K562 (cell line): Measurements from ENCODE around the gene C21orf58. TPM values are rescaled to one million over a fixed set of nuclear protein-coding genes. Genes with fewer than 3 reads are reported as not detected.

Source experiments
- ARID2 ChIP-seq: fragments of 450-650 bp; IDR thresholded peaks from 2 replicates; pipeline ENCODE4 v1.6.1; 2017; ENCODE audit warnings: antibody characterized with exemption, mild to moderate bottlenecking
- CAMTA2 ChIP-seq: fragments of 250-450 bp; sonication (Bioruptor Pico); conservative IDR thresholded peaks from 2 replicates; pipeline ENCODE4 v1.5.1; 2022
- CBFB ChIP-seq: sonication (generic); formaldehyde crosslinking; IDR thresholded peaks from 2 replicates; pipeline ENCODE4 v1.4.0; 2020; ENCODE audit warnings: mild to moderate bottlenecking, missing genetic modification reagents
- E2F3 ChIP-seq: fragments of 250-450 bp; sonication (Bioruptor Pico); IDR thresholded peaks from 2 replicates; pipeline ENCODE4 v1.4.0; 2020; ENCODE audit warnings: mild to moderate bottlenecking
- GTF2B ChIP-seq: IDR thresholded peaks from 2 replicates; pipeline ENCODE4 v1.6.1; 2011; ENCODE audit not compliant: insufficient read length; ENCODE audit errors: extremely low read depth
- JUN ChIP-seq, 2 experiments: sonication (generic) in 1 of 2; formaldehyde crosslinking in 1 of 2; IDR thresholded peaks; 2 replicates each; pipeline versions ENCODE4 v1.6.1 to v1.8.0; 2012 to 2022; ENCODE audit warnings: borderline replicate concordance in 2 of 2, mild to moderate bottlenecking in 2 of 2, improper control_type of control experiment in 1 of 2, low read depth in 1 of 2, low read length in 1 of 2, missing genetic modification reagents in 1 of 2
- KLF13 ChIP-seq: fragments of 450-650 bp; IDR thresholded peaks from 2 replicates; pipeline ENCODE4 v1.6.1; 2016; ENCODE audit warnings: missing genetic modification characterization, low read depth, mild to moderate bottlenecking, missing compliant biosample characterization, moderate library complexity, borderline replicate concordance
- MTA2 ChIP-seq: fragments of 450-650 bp; IDR thresholded peaks from 2 replicates; pipeline ENCODE4 v1.6.1; 2016; ENCODE audit warnings: low read depth
- RAD51 ChIP-seq: fragments of 450-650 bp; IDR thresholded peaks from 2 replicates; pipeline ENCODE4 v1.7.1; 2016; ENCODE audit warnings: low read depth, mild to moderate bottlenecking, borderline replicate concordance
- RBFOX2 ChIP-seq: fragments of 200-400 bp; formaldehyde crosslinking; IDR thresholded peaks from 2 replicates; pipeline ENCODE4 v1.6.1; 2017; ENCODE audit warnings: low read depth, mild to moderate bottlenecking, low read length, moderate library complexity
- RBM15 ChIP-seq: fragments of 200-400 bp; formaldehyde crosslinking; IDR thresholded peaks from 2 replicates; pipeline ENCODE4 v1.6.1; 2018; ENCODE audit warnings: mild to moderate bottlenecking, low read length, moderate library complexity; ENCODE audit not compliant: insufficient read depth
- ZNF124 ChIP-seq: sonication (generic); formaldehyde crosslinking; IDR thresholded peaks from 2 replicates; pipeline ENCODE4 v1.8.1; 2022; ENCODE audit warnings: missing genetic modification reagents
- ZNF232 ChIP-seq: sonication (generic); formaldehyde crosslinking; IDR thresholded peaks from 2 replicates; pipeline ENCODE4 v1.8.0; 2022; ENCODE audit warnings: mild to moderate bottlenecking, missing genetic modification reagents
- ZNF324 ChIP-seq: fragments of 250-450 bp; sonication (Bioruptor Pico); IDR thresholded peaks from 2 replicates; pipeline ENCODE4 v1.4.0; 2020; ENCODE audit warnings: mild to moderate bottlenecking
- ZNF561 ChIP-seq: fragments of 450-650 bp; formaldehyde crosslinking; conservative IDR thresholded peaks from 2 replicates; pipeline ENCODE4 v1.4.0; 2020; ENCODE audit warnings: mild to moderate bottlenecking, moderate library complexity
- ZNF766 ChIP-seq: fragments of 200-800 bp; sonication (Bioruptor generic); conservative IDR thresholded peaks from 2 replicates; pipeline ENCODE4 v1.6.1; 2016; ENCODE audit warnings: missing genetic modification characterization, missing compliant biosample characterization
- polyA plus RNA-seq, 8 experiments: library from polyadenylated mRNA; depleted of rRNA in 4 of 8; stranded (reverse) in 5 of 8; unstranded in 3 of 8; fragments of >200 nt; fragmentation: Nextera tagmentation in 2 of 8; fragmentation: Illumina TruSeq in 1 of 8; extraction: Ambion mirVana in 2 of 8; extraction: Trizol in 1 of 8; gene quantifications; 2 replicates each; pipeline versions ENCODE4 v1.2.1 to v1.2.3, GENCODE V29; 2011 to 2014; ENCODE audit warnings: inconsistent platforms in 1 of 8, missing spikeins in 1 of 8
- total RNA-seq, 7 experiments: library from RNA; depleted of rRNA in 6 of 7; stranded (reverse); fragments of >200 nt in 6 of 7; fragmentation: Illumina TruSeq in 2 of 7; extraction: Trizol in 2 of 7; gene quantifications; 2 replicates each; pipeline versions ENCODE4 v1.2.1 to v1.2.3, GENCODE V29; 2011 to 2021; ENCODE audit warnings: low replicate concordance in 1 of 7
- TF ChIP-seq, protein P1 (sequence below), 2 experiments: fragments of 450-650 bp in 1 of 2; IDR thresholded peaks; 2 replicates each; pipeline ENCODE4 v1.6.1; 2011 to 2017; ENCODE audit warnings: low read depth in 2 of 2, antibody characterized with exemption in 1 of 2, borderline replicate concordance in 1 of 2, low read length in 1 of 2, mild to moderate bottlenecking in 1 of 2, mixed read lengths in 1 of 2; ENCODE audit not compliant: control insufficient read depth in 1 of 2
- TF ChIP-seq, protein P2 (sequence below): fragments of 250-450 bp; sonication (Bioruptor Pico); IDR thresholded peaks from 2 replicates; pipeline ENCODE4 v1.4.0; 2020; ENCODE audit warnings: mild to moderate bottlenecking, moderate library complexity
- TF ChIP-seq, protein P3 (sequence below), 2 experiments: fragments of 250-450 bp in 1 of 2; fragments of 450-650 bp in 1 of 2; sonication (Bioruptor Pico) in 1 of 2; IDR thresholded peaks; 2 replicates each; pipeline versions ENCODE4 v1.6.1 to v1.8.0; 2016 to 2021; ENCODE audit warnings: mild to moderate bottlenecking in 2 of 2, moderate library complexity in 2 of 2, missing compliant biosample characterization in 1 of 2, missing genetic modification characterization in 1 of 2

The C21orf58 gene
- total and polyA plus RNA-seq, 9 of the 15 experiments (the other 6 are each of a cell fraction or from before 2014, with no cell fraction given), result 1.2 to 30.5 (median 12.4) TPM

DNA sequence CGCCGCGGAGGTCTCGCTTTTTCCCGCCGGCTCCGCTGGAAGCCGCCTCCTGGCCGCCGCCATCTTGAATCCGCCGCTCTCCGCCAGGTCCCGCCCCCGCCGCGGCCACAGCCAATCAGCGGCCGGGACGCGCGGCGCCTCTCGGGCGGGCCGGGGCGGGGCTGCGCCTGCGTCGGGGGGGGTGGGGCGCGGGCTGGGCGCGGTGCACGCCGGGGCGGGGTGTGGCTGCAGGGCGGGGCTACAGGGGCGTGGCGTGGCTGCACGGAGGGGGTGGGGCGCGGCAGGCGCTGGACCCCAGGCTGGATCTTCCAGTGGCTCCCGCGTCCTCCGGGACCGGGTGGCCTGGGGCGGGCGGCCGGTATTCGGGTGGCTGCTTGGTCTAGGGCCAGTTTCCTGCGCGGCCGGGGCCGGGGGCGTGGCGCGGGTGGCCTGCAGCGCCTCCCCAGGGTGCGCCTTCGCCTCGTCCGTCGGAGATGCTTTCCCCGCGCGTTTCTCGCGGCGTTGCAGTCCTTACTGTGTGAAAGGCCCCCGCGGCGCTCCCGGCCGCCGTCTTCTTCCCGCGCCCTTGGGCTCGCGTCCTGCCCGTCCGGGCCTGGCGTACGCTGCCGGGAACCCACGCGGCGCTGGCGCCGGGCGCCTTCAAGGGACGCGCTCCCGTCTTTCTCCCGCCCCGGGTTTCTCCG is 861 bp upstream of the C21orf58 start (continued):
- TF ChIP-seq JUN (IDR thresholded peaks at IDR 0.05; ENCODE audit: borderline replicate concordance, low read depth, low read length) (peak; percentile 8; the same call in 1 of the 2 replicates), JUN (CRISPR knock-in tag; IDR thresholded peaks at IDR 0.05; ENCODE audit: borderline replicate concordance) (no peak), MTA2 (no peak), ZNF124 (no peak), ARID2 (no peak), ZNF766 (CRISPR knock-in tag) (peak; percentile 46; the same call in 1 of the 2 replicates), ZNF232 (CRISPR knock-in tag) (no peak), CAMTA2 (no peak), ZNF561 (CRISPR knock-in tag) (no peak), RBFOX2 (peak; percentile 81), RAD51 (no peak), KLF13 (tag) (peak; percentile 96), ZNF324 (CRISPR knock-in tag) (no peak), GTF2B (no peak), CBFB (CRISPR knock-in tag) (peak; percentile 54; the same call in 1 of the 2 replicates), E2F3 (CRISPR knock-in tag) (peak; percentile 63), RBM15 (no peak)
- TF ChIP-seq, protein P1, sequence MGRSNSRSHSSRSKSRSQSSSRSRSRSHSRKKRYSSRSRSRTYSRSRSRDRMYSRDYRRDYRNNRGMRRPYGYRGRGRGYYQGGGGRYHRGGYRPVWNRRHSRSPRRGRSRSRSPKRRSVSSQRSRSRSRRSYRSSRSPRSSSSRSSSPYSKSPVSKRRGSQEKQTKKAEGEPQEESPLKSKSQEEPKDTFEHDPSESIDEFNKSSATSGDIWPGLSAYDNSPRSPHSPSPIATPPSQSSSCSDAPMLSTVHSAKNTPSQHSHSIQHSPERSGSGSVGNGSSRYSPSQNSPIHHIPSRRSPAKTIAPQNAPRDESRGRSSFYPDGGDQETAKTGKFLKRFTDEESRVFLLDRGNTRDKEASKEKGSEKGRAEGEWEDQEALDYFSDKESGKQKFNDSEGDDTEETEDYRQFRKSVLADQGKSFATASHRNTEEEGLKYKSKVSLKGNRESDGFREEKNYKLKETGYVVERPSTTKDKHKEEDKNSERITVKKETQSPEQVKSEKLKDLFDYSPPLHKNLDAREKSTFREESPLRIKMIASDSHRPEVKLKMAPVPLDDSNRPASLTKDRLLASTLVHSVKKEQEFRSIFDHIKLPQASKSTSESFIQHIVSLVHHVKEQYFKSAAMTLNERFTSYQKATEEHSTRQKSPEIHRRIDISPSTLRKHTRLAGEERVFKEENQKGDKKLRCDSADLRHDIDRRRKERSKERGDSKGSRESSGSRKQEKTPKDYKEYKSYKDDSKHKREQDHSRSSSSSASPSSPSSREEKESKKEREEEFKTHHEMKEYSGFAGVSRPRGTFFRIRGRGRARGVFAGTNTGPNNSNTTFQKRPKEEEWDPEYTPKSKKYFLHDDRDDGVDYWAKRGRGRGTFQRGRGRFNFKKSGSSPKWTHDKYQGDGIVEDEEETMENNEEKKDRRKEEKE (IDR thresholded peaks at IDR 0.05; ENCODE audit: borderline replicate concordance in 1 of 2, control insufficient read depth in 1 of 2, low read depth in 2 of 2, low read length in 1 of 2), result no peak
- TF ChIP-seq, protein P2, sequence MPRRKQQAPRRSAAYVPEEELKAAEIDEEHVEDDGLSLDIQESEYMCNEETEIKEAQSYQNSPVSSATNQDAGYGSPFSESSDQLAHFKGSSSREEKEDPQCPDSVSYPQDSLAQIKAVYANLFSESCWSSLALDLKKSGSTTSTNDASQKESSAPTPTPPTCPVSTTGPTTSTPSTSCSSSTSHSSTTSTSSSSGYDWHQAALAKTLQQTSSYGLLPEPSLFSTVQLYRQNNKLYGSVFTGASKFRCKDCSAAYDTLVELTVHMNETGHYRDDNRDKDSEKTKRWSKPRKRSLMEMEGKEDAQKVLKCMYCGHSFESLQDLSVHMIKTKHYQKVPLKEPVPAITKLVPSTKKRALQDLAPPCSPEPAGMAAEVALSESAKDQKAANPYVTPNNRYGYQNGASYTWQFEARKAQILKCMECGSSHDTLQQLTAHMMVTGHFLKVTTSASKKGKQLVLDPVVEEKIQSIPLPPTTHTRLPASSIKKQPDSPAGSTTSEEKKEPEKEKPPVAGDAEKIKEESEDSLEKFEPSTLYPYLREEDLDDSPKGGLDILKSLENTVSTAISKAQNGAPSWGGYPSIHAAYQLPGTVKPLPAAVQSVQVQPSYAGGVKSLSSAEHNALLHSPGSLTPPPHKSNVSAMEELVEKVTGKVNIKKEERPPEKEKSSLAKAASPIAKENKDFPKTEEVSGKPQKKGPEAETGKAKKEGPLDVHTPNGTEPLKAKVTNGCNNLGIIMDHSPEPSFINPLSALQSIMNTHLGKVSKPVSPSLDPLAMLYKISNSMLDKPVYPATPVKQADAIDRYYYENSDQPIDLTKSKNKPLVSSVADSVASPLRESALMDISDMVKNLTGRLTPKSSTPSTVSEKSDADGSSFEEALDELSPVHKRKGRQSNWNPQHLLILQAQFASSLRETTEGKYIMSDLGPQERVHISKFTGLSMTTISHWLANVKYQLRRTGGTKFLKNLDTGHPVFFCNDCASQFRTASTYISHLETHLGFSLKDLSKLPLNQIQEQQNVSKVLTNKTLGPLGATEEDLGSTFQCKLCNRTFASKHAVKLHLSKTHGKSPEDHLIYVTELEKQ, result no peak
- TF ChIP-seq, protein P3, sequence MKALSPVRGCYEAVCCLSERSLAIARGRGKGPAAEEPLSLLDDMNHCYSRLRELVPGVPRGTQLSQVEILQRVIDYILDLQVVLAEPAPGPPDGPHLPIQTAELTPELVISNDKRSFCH (CRISPR knock-in tag; IDR thresholded peaks at IDR 0.05), result no peak
- TF ChIP-seq, protein P3 (tag; IDR thresholded peaks at IDR 0.05), result peak; percentile 59; the same call in 1 of the 2 replicates
